Posterior cingulate gyrus (tissue), 11 donors: ENCODE results near the gene DNAJC18.

Experiments used
- DNase-seq, 10 donors: peaks; one replicate each; pipeline versions ENCODE4 v3.0.0 to v3.0.0-alpha.2; 2020 to 2021; ENCODE audit warnings: mixed read lengths in 3 of 10
- intact Hi-C: fragments of 100-400 bp; cut with DNase I; formaldehyde crosslinking; loops from one replicate; pipeline ENCODE4 v1.15.1; 2023

The DNAJC18 gene

GRCh38 chr5:139462586-139463276, 23.4 kb upstream of the DNAJC18 start, which contains the start of gene ECSCR:
TSS of gene ECSCR (minus strand) at chr5:139462743. CDS start at chr5:139462670, 73 bp downstream.
- intact Hi-C loops, result no loop called here
- DNase-seq, result peak in 1 of 10 donors; percentile 30

GRCh38 chr5:139461698-139462097, 22.4 kb upstream of the DNAJC18 start:
- intact Hi-C loops, result no loop called here
- DNase-seq, result peak in 1 of 10 donors; percentile 29

- DNase-seq, result peak in 1 of 10 donors; percentile 36
- intact Hi-C loops, result no loop called here
These were observed 21.9 kb upstream of the DNAJC18 start for GRCh38 chr5:139461176-139461575.

- intact Hi-C loops, result no loop called here
- DNase-seq, result no peak
These were observed 21.1 kb upstream of the DNAJC18 start for GRCh38 chr5:139460455-139460854.

- intact Hi-C loops, result no loop called here
- DNase-seq, result peak in 1 of 10 donors; percentile 26
These were observed 20.2 kb upstream of the DNAJC18 start for GRCh38 chr5:139459451-139459934.

- DNase-seq, result no peak
- intact Hi-C loops, result no loop called here
These were observed 19.5 kb upstream of the DNAJC18 start for GRCh38 chr5:139458580-139459407.

- no peak for DNase-seq
- intact Hi-C loops, result no loop called here
These were observed 18.5 kb upstream of the DNAJC18 start for GRCh38 chr5:139457653-139458306.

- no peak for DNase-seq
- intact Hi-C loops, result no loop called here
These were observed 17.9 kb upstream of the DNAJC18 start for GRCh38 chr5:139457241-139457640.

GRCh38 chr5:139456776-139457175, 17.5 kb upstream of the DNAJC18 start:
- DNase-seq, result no peak
- intact Hi-C loops, result no loop called here

- no peak for DNase-seq
- intact Hi-C loops, result no loop called here
These were observed 15.4 kb upstream of the DNAJC18 start for GRCh38 chr5:139454568-139455290.

GRCh38 chr5:139453683-139454567, 14.6 kb upstream of the DNAJC18 start:
- intact Hi-C loops, result no loop called here
- no peak for DNase-seq

GRCh38 chr5:139451878-139452660, 12.7 kb upstream of the DNAJC18 start:
- no peak for DNase-seq
- intact Hi-C loops, result no loop called here

- DNase-seq, result no peak
- intact Hi-C loops, result no loop called here
These were observed 11.9 kb upstream of the DNAJC18 start for GRCh38 chr5:139451176-139451575.

GRCh38 chr5:139446956-139447779, 7.8 kb upstream of the DNAJC18 start:
- intact Hi-C loops, result no loop called here
- DNase-seq, result no peak

GRCh38 chr5:139445325-139446170, 6.2 kb upstream of the DNAJC18 start:
- DNase-seq, result no peak
- intact Hi-C loops, result no loop called here

GRCh38 chr5:139443831-139444453, 4.6 kb upstream of the DNAJC18 start:
- no peak for DNase-seq
- intact Hi-C loops, result no loop called here
